DND-41 (cell line): ENCODE measurements around the gene CC2D2B.

Experiments used
- CTCF ChIP-seq: IDR thresholded peaks from 2 replicates; pipeline ENCODE4 v1.5.1; 2012; ENCODE audit warnings: borderline replicate concordance, low read length, moderate library complexity, mild to moderate bottlenecking; ENCODE audit not compliant: poor library complexity, severe bottlenecking; ENCODE audit errors: extremely low read depth
- EZH2 ChIP-seq: IDR thresholded peaks from 3 replicates; pipeline ENCODE4 v1.6.1; 2012; ENCODE audit warnings: borderline replicate concordance, low read depth, mild to moderate bottlenecking, moderate library complexity, low read length, inconsistent platforms; ENCODE audit not compliant: severe bottlenecking

GRCh38 chr10:95987685-95988426, 80.1 kb downstream of the CC2D2B start:
- TF ChIP-seq CTCF = no peak
- no peak for TF ChIP-seq EZH2
